ENCODE measurements around the gene RALGAPA2.

- TF ChIP-seq POLR2AphosphoS5 (IDR thresholded peaks at IDR 0.05; ENCODE audit: low read depth, low read length) (no peak), ELF1 (IDR thresholded peaks at IDR 0.05) (no peak), FOSL2 (IDR thresholded peaks at IDR 0.05; ENCODE audit: borderline replicate concordance, low read depth) (no peak)
- TF ChIP-seq, protein P1, sequence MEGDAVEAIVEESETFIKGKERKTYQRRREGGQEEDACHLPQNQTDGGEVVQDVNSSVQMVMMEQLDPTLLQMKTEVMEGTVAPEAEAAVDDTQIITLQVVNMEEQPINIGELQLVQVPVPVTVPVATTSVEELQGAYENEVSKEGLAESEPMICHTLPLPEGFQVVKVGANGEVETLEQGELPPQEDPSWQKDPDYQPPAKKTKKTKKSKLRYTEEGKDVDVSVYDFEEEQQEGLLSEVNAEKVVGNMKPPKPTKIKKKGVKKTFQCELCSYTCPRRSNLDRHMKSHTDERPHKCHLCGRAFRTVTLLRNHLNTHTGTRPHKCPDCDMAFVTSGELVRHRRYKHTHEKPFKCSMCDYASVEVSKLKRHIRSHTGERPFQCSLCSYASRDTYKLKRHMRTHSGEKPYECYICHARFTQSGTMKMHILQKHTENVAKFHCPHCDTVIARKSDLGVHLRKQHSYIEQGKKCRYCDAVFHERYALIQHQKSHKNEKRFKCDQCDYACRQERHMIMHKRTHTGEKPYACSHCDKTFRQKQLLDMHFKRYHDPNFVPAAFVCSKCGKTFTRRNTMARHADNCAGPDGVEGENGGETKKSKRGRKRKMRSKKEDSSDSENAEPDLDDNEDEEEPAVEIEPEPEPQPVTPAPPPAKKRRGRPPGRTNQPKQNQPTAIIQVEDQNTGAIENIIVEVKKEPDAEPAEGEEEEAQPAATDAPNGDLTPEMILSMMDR (IDR thresholded peaks at IDR 0.05): no peak
Measured at GRCh38 chr20:20527661-20528060, 184.8 kb downstream of the RALGAPA2 start.
